Fibroblast of pulmonary artery (primary cell): ENCODE measurements around the gene THSD7A.
A peak's percentile ranks its signal among the peaks of the same experiment; 100 is the strongest.
"Not testable (repeated sequence)": the region's sequence is repeated elsewhere in the genome, so short reads cannot be mapped to it uniquely, and the experiment has no call there.

Source experiments
- DNase-seq: peaks from one replicate; pipeline ENCODE4 v3.0.0-alpha.2; 2010; ENCODE audit warnings: low read depth
- H3K4me3 ChIP-seq: replicated peaks from 2 replicates; pipeline ENCODE4 v1.5.1; 2011; ENCODE audit warnings: low read depth, mild to moderate bottlenecking, control low read depth, low read length, moderate library complexity
- TF ChIP-seq, protein P1 (sequence below): IDR thresholded peaks from 2 replicates; pipeline ENCODE4 v1.5.1; 2011; ENCODE audit warnings: mild to moderate bottlenecking, control low read depth, low read length, inconsistent platforms; ENCODE audit errors: missing control alignments

The THSD7A gene

DNA sequence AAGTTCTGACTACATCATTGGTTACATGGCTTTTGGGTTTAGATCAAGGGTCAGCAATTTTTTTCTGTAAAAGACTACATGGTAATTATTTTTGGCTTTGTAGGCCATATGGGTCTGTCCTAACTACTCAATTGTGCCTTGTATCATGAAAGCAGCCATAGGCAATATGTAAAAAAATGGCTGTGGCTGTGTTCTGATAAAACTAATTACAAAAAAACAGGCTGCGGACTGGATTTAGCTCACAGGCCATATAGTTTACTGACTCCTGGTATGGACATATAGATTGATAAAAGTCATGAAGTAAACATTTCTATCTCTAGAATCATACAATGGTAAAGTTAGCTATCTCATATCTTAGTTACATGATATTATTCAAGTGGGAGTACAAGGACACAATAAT, 375.4 kb downstream of the THSD7A start:
- TF ChIP-seq, protein P1, sequence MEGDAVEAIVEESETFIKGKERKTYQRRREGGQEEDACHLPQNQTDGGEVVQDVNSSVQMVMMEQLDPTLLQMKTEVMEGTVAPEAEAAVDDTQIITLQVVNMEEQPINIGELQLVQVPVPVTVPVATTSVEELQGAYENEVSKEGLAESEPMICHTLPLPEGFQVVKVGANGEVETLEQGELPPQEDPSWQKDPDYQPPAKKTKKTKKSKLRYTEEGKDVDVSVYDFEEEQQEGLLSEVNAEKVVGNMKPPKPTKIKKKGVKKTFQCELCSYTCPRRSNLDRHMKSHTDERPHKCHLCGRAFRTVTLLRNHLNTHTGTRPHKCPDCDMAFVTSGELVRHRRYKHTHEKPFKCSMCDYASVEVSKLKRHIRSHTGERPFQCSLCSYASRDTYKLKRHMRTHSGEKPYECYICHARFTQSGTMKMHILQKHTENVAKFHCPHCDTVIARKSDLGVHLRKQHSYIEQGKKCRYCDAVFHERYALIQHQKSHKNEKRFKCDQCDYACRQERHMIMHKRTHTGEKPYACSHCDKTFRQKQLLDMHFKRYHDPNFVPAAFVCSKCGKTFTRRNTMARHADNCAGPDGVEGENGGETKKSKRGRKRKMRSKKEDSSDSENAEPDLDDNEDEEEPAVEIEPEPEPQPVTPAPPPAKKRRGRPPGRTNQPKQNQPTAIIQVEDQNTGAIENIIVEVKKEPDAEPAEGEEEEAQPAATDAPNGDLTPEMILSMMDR: no peak
- no peak for DNase-seq
- no peak overlapping the region for H3K4me3 ChIP-seq

DNA sequence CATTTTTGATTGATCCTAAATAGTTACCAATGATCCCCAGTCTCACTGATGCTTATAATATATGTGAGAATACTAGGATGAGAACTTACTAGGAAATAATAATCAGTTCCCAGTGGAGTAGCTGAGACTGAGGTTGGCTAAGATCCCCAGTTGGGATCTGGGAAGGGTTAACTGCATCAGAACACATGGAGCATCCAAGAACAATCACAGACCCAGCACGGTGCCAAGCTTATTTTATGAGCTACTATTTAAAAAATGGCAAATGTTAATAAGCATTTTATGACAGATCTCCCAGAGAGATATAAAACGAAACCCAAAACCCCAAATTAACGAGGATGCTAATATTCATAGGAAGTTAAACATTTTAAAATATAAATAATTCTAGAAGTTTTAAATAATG, 379.5 kb downstream of the THSD7A start:
- no peak for DNase-seq
- H3K4me3 ChIP-seq: no peak overlapping the region
- TF ChIP-seq, protein P1: no peak

DNA sequence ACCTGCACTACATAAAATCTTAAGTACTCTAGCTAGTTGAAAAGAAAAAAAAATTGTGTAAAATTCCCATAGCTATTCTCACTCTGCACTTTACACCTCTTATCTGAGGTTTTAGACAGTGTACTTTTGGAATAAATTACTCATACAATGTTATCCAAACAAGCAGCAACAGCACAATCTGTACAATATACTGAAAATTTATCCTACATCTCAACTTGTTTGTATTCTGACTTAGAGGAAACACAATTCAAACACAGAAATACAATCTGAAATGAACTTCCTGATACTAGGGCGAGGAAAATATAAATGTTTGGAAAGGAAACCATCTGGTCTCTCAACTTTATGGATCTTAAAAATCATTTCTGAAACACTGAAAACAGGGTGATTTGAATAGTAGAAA, 381.7 kb downstream of the THSD7A start:
- peak; percentile 42 for DNase-seq
- TF ChIP-seq, protein P1: no peak

DNA sequence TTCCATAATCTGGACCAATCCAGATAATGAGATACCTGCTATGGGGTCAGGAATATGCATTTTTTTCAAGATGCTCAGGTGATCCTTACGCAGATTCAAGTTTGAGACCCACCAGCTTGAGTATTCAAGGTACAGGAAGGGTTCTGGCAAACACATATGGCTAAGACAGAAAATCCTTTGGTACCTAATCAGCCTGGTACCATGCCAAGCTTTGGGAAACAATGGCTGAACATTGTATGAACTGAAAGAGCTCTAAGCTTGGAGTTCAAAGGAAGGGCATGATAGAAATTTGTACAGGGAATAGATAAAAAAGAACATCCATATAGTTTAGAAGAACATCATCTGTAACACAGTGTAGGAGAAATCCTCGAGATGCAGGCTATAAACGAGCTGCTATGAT, 382.7 kb downstream of the THSD7A start:
- TF ChIP-seq, protein P1: no peak
- H3K4me3 ChIP-seq: no peak overlapping the region

More for the DNA sequence above, 381.7 kb downstream of the THSD7A start:
- H3K4me3 ChIP-seq: no peak overlapping the region

DNA sequence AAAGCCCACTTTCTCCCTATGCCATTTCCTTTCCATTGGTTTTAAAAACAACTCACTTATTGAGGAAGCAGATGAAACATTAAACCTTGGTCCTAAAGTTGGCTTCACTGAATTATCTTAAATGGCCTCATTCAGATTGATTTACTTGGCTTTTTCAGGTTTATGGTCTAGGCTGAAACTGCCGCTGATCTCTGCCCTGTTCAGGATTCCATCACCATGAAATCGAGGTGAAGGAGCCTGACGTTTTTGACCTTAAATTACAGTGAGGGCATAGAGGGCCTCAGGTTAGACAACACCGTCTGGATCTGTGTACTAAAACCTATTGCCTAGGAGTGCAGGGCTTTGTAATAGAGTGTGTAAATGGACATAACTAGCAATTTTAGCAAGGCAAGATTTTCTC, 383.7 kb downstream of the THSD7A start:
- DNase-seq: no peak
- TF ChIP-seq, protein P1: no peak
- no peak overlapping the region for H3K4me3 ChIP-seq

More for the DNA sequence above, 382.7 kb downstream of the THSD7A start:
- peak; percentile 38 for DNase-seq

DNA sequence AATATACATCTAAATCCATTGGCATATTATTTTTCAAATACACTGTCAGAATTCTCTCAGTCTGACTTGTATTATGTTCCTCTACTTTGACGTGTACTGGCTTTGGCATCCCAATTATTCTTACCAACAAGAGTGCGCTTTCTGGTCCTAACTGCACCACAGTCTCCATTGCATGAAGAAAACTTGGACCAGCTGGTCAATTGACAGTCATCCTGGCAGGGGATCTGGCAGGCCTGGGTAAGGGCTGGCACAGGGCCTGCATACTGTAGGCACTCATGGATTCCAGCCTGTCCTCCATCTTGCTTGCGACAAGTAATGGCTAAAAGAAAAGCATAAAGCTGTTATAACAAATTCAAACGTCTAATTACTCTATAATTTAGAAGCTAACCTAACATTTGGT, 384.9 kb downstream of the THSD7A start:
- no peak overlapping the region for H3K4me3 ChIP-seq
- TF ChIP-seq, protein P1: no peak
- no peak for DNase-seq

DNA sequence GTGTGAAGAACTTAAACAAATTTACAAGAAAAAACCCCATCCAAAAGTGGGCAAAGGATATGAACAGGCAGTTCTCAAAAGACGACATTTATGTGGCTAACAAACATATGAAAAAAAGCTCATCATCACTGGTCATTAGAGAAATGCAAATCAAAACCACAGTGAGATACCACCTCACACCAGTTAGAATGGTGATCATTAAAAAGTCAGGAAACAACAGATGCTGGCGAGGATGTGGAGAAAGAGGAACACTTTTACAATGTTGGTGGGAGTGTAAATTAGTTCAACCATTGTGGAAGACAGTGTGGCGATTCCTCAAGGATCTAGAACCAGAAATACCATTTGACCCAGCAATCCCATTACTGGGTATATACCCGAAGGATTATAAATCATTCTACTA, 388.1 kb downstream of the THSD7A start:
- DNase-seq, H3K4me3 ChIP-seq: not testable (repeated sequence)
